RWPE2 (cell line): ENCODE measurements around the gene UBE2E3.

Source experiments
- ATAC-seq: fragments of 200-7000 bp; cut with Tn5 transposase; 3 replicates; pipeline ENCODE4 v1.9.1; 2021; ENCODE audit warnings: low read depth
- DNase-seq: peaks from one replicate; pipeline ENCODE4 v3.0.0-alpha.2; 2020; ENCODE audit warnings: low spot score
- H3K27ac ChIP-seq: fragments of 450-650 bp; 2 replicates; pipeline ENCODE4 v1.5.1; 2017; ENCODE audit warnings: mild to moderate bottlenecking; ENCODE audit not compliant: poor library complexity, severe bottlenecking
- H3K27me3 ChIP-seq: fragments of 250-450 bp; sonication (Bioruptor Pico); 2 replicates; pipeline ENCODE4 v1.5.1; 2021; ENCODE audit warnings: mild to moderate bottlenecking, moderate library complexity; ENCODE audit not compliant: insufficient read depth, poor library complexity, severe bottlenecking
- H3K36me3 ChIP-seq: fragments of 250-450 bp; sonication (Bioruptor Pico); 2 replicates; pipeline ENCODE4 v1.5.1; 2020; ENCODE audit warnings: low read depth, mild to moderate bottlenecking, moderate library complexity
- H3K4me1 ChIP-seq: fragments of 250-450 bp; sonication (Bioruptor Pico); 2 replicates; pipeline ENCODE4 v1.5.1; 2021; ENCODE audit warnings: mild to moderate bottlenecking, moderate library complexity; ENCODE audit not compliant: insufficient read depth, poor library complexity, severe bottlenecking
- H3K4me3 ChIP-seq: fragments of 250-450 bp; sonication (Bioruptor Pico); 2 replicates; pipeline ENCODE4 v1.5.1; 2021; ENCODE audit warnings: mild to moderate bottlenecking, moderate library complexity; ENCODE audit not compliant: severe bottlenecking
- H3K9me3 ChIP-seq: fragments of 250-450 bp; sonication (Bioruptor Pico); 2 replicates; pipeline ENCODE4 v1.5.1; 2021; ENCODE audit warnings: mild to moderate bottlenecking, moderate library complexity; ENCODE audit not compliant: severe bottlenecking
- TF ChIP-seq, protein P1 (sequence below): fragments of 450-650 bp; IDR thresholded peaks from one replicate; pipeline ENCODE4 v1.5.1; 2017; ENCODE audit warnings: mild to moderate bottlenecking, moderate library complexity; ENCODE audit not compliant: poor library complexity, severe bottlenecking

Gene UBE2E3

GRCh38 chr2:180938451-180938850 is 42.0 kb upstream of the UBE2E3 start:
- H3K36me3 ChIP-seq: no peaks in the 10 kb centered on the region
- no peak overlapping the region for H3K4me3 ChIP-seq
- no peak for DNase-seq
- no peaks in the 10 kb centered on the region for H3K9me3 ChIP-seq
- no peaks in the 10 kb centered on the region for H3K27me3 ChIP-seq
- no peak overlapping the region for H3K27ac ChIP-seq
- TF ChIP-seq, protein P1, sequence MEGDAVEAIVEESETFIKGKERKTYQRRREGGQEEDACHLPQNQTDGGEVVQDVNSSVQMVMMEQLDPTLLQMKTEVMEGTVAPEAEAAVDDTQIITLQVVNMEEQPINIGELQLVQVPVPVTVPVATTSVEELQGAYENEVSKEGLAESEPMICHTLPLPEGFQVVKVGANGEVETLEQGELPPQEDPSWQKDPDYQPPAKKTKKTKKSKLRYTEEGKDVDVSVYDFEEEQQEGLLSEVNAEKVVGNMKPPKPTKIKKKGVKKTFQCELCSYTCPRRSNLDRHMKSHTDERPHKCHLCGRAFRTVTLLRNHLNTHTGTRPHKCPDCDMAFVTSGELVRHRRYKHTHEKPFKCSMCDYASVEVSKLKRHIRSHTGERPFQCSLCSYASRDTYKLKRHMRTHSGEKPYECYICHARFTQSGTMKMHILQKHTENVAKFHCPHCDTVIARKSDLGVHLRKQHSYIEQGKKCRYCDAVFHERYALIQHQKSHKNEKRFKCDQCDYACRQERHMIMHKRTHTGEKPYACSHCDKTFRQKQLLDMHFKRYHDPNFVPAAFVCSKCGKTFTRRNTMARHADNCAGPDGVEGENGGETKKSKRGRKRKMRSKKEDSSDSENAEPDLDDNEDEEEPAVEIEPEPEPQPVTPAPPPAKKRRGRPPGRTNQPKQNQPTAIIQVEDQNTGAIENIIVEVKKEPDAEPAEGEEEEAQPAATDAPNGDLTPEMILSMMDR: no peak
- H3K4me1 ChIP-seq: no peaks in the 10 kb centered on the region
- ATAC-seq: no peak

DNA sequence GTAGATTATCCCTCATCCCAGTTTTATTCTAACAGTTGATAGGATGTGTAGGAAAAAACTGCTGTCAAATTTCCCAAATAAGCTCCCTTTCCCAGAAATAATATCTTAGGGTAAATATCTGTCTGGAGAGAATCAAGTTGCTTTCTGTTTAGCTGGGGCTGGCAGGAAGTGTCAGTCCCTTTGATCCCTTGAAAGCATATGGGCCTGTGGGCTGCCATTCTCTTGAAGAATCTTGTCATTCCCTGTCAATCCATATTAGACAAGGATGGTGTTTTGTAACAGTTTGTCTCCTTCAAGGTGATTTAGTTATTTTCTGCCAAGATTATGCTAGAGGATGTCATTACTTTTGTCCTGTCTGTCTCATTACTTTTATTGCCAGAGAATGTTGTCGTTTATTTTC is 37.1 kb upstream of the UBE2E3 start:
- no peak overlapping the region for H3K4me3 ChIP-seq
- no peak overlapping the region for H3K27ac ChIP-seq
- H3K9me3 ChIP-seq: no peaks in the 10 kb centered on the region
- ATAC-seq (no peak), DNase-seq (no peak)
- TF ChIP-seq, protein P1: no peak
- no peaks in the 10 kb centered on the region for H3K4me1 ChIP-seq
- no peaks in the 10 kb centered on the region for H3K27me3 ChIP-seq
- H3K36me3 ChIP-seq: no peaks in the 10 kb centered on the region

- TF ChIP-seq, protein P1: no peak
- no peaks in the 10 kb centered on the region for H3K4me1 ChIP-seq
- H3K36me3 ChIP-seq: no peaks in the 10 kb centered on the region
- H3K9me3 ChIP-seq: no peaks in the 10 kb centered on the region
- DNase-seq (no peak), ATAC-seq (no peak)
- no peak overlapping the region for H3K4me3 ChIP-seq
- H3K27me3 ChIP-seq: no peaks in the 10 kb centered on the region
- H3K27ac ChIP-seq: no peak overlapping the region
Measured at GRCh38 chr2:180944372-180944771, 36.0 kb upstream of the UBE2E3 start.

DNA sequence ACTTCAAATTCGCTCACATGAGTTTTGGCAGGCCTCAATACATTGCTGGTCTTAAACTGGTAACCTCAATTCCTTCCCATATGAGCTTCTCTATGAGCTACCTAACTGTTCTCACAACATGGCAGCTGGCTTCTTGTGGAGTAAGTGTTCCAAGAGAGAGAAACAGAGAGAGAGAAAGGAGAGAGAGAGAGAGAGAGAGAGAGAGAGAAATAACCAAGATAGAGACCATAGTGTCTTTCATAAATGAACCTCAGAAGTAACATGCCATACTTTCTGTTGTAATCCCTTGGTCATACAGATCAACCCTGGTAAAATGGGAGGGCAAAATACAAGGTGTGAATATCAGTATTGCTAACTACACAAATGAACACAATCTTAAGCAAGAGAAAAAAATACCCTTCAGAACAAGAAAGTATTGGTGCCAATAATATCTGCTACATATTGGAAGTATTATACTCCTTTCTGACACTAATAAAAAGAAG is 33.2 kb upstream of the UBE2E3 start:
- no peak for ATAC-seq

GRCh38 chr2:180949896-180950295 is 30.5 kb upstream of the UBE2E3 start:
- DNase-seq: no peak
- TF ChIP-seq, protein P1: no peak
- no peak overlapping the region for H3K27ac ChIP-seq
- no peak for ATAC-seq
- H3K4me1 ChIP-seq: no peaks in the 10 kb centered on the region
- H3K36me3 ChIP-seq: no peaks in the 10 kb centered on the region
- no peak overlapping the region for H3K4me3 ChIP-seq
- H3K27me3 ChIP-seq: no peaks in the 10 kb centered on the region
- H3K9me3 ChIP-seq: no peaks in the 10 kb centered on the region

More for the DNA sequence above, 33.2 kb upstream of the UBE2E3 start:
- Histone ChIP-seq H3K9me3 (no peaks in the 10 kb centered on the region), H3K4me1 (no peaks in the 10 kb centered on the region), H3K4me3 (no peak overlapping the region), H3K27ac (no peak overlapping the region), H3K36me3 (no peaks in the 10 kb centered on the region), H3K27me3 (no peaks in the 10 kb centered on the region)
- no peak for DNase-seq
- TF ChIP-seq, protein P1: no peak
